Left ventricle myocardium superior (tissue), 1 donor: ENCODE measurements around the gene PDGFA. TPM values are rescaled to one million over a fixed set of nuclear protein-coding genes. Genes with fewer than 3 reads are reported as not detected.

ENCODE experiments used
- ATAC-seq: fragments of 200-7000 bp; cut with Tn5 transposase; one replicate; pipeline ENCODE4 v1.9.1; 2020; ENCODE audit warnings: mild to moderate bottlenecking, moderate library complexity
- DNase-seq: peaks from one replicate; pipeline ENCODE4 v3.0.0-alpha.2; 2020
- intact Hi-C: fragments of 100-400 bp; cut with micrococcal nuclease; formaldehyde crosslinking; loops from one replicate; pipeline ENCODE4 v1.11.0; 2022
- total RNA-seq: library from RNA; stranded (reverse); fragmentation: NEBNext Ultra II Directional; extraction: Animal tissue kit (Norgen Biotek cat#: 25700); gene quantifications from one replicate; pipeline ENCODE4 v1.2.1, GENCODE V29; 2021
- donor health status: DM: no; HTN: yes; CAD: no; lungs with severe emphysema.

Gene PDGFA
- total RNA-seq, 1 donor from 2014 or later, result 32.7 TPM

GRCh38 chr7:481219-481930 lies 38.3 kb downstream of the PDGFA start:
- ATAC-seq (no peak), DNase-seq (peak; percentile 15)
- intact Hi-C loops, result no loop called here

GRCh38 chr7:480531-481218 lies 39.0 kb downstream of the PDGFA start:
- peak; percentile 38 for ATAC-seq
- DNase-seq, result peak; percentile 33
- intact Hi-C loops, result no loop called here

GRCh38 chr7:479948-480499 lies 39.6 kb downstream of the PDGFA start:
- DNase-seq, result peak; percentile 6
- ATAC-seq, result no peak
- intact Hi-C loops, result no loop called here

- ATAC-seq (no peak), DNase-seq (peak; percentile 19)
- intact Hi-C loops, result no loop called here
Observed at GRCh38 chr7:479115-479947, 40.3 kb downstream of the PDGFA start.

GRCh38 chr7:477626-478220 lies 41.9 kb downstream of the PDGFA start:
- DNase-seq, result peak; percentile 6

GRCh38 chr7:476736-477360 lies 42.8 kb downstream of the PDGFA start:
- intact Hi-C loops, result no loop called here
- DNase-seq (peak; percentile 21), ATAC-seq (no peak)

More at GRCh38 chr7:477626-478220, 41.9 kb downstream of the PDGFA start:
- no peak for ATAC-seq
- intact Hi-C loops, result no loop called here

GRCh38 chr7:475951-476441 lies 43.6 kb downstream of the PDGFA start:
- no peak for ATAC-seq
- intact Hi-C loops, result no loop called here
- peak; percentile 17 for DNase-seq

- ATAC-seq (no peak), DNase-seq (peak; percentile 16)
- intact Hi-C loops, result no loop called here
Observed at GRCh38 chr7:475425-475728, 44.3 kb downstream of the PDGFA start.

GRCh38 chr7:474605-475424 lies 44.8 kb downstream of the PDGFA start:
- ATAC-seq (no peak), DNase-seq (peak; percentile 13)
- intact Hi-C loops, result no loop called here

- no peak for ATAC-seq
- no peak for DNase-seq
- intact Hi-C loops, result no loop called here
Observed at GRCh38 chr7:473870-474604, 45.6 kb downstream of the PDGFA start.

- intact Hi-C loops, result no loop called here
Observed at GRCh38 chr7:473211-473734, 46.4 kb downstream of the PDGFA start.

GRCh38 chr7:472640-472957 lies 47.0 kb downstream of the PDGFA start:
- intact Hi-C loops, result no loop called here
- no peak for DNase-seq
- ATAC-seq, result no peak

More at GRCh38 chr7:473211-473734, 46.4 kb downstream of the PDGFA start:
- ATAC-seq (no peak), DNase-seq (peak; percentile 22)

GRCh38 chr7:471866-472639 lies 47.6 kb downstream of the PDGFA start:
- intact Hi-C loops, result no loop called here
- peak; percentile 80 for DNase-seq

GRCh38 chr7:471191-471865 lies 48.3 kb downstream of the PDGFA start:
- intact Hi-C loops, result no loop called here
- no peak for ATAC-seq
- no peak for DNase-seq

More at GRCh38 chr7:471866-472639, 47.6 kb downstream of the PDGFA start:
- ATAC-seq, result peak; percentile 90

- DNase-seq, result peak; percentile 14
- no peak for ATAC-seq
- intact Hi-C loops, result no loop called here
Observed at GRCh38 chr7:469563-469961, 50.1 kb downstream of the PDGFA start.
